Body of pancreas (tissue), 4 donors: Measurements from ENCODE around the gene ME3. TPM values are rescaled to one million over a fixed set of nuclear protein-coding genes. Genes with fewer than 3 reads are reported as not detected.
A peak's percentile ranks its signal among the peaks of the same experiment; 100 is the strongest.

Experiments
- ATAC-seq: fragments of 150-250 bp; one replicate; pipeline ENCODE4 v1.9.1; 2016
- DNase-seq, 4 donors: peaks; one replicate each; pipeline ENCODE4 v3.0.0-alpha.2; 2019
- H3K27ac ChIP-seq, 4 donors: fragments of 200-600 bp; sonication (generic); 1 replicate in 3 of 4; 2 replicates in 1 of 4; pipeline versions ENCODE4 v1.5.1 to v1.6.1; 2016 to 2019; ENCODE audit warnings: mild to moderate bottlenecking in 1 of 4, mixed read lengths in 1 of 4, moderate library complexity in 1 of 4
- H3K27me3 ChIP-seq, 2 donors: fragments of 200-600 bp; sonication (generic); one replicate each; pipeline ENCODE4 v1.6.0; 2016; ENCODE audit warnings: mild to moderate bottlenecking in 1 of 2
- H3K36me3 ChIP-seq, 2 donors: fragments of 200-600 bp; sonication (generic); replicated peaks in 1 of 2; 2 replicates each; pipeline ENCODE4 v1.5.1; 2016; ENCODE audit warnings: low read depth in 2 of 2; ENCODE audit not compliant: insufficient read depth in 1 of 2
- H3K4me1 ChIP-seq: fragments of 200-600 bp; sonication (generic); one replicate; pipeline ENCODE4 v1.6.0; 2016
- H3K4me3 ChIP-seq, 2 donors: fragments of 200-600 bp; sonication (generic); 1 replicate in 1 of 2; 2 replicates in 1 of 2; pipeline ENCODE4 v1.5.1; 2016 to 2019
- H3K9me3 ChIP-seq, 3 donors: fragments of 200-600 bp; sonication (generic); 1 replicate in 2 of 3; 2 replicates in 1 of 3; pipeline ENCODE4 v1.5.1; 2016
- POLR2A ChIP-seq, 3 donors: fragments of 450-650 bp; IDR thresholded peaks; one replicate each; pipeline ENCODE4 v1.6.1; 2016; ENCODE audit warnings: antibody characterized with exemption in 3 of 3, mild to moderate bottlenecking in 2 of 3
- WGBS, 2 donors: methylation state at CpG; one replicate each; pipeline ENCODE4 v1.1.5; 2017; 5-methylcytosine and 5-hydroxymethylcytosine counted together
- intact Hi-C: fragments of 100-400 bp; cut with DNase I; formaldehyde crosslinking; loops from one replicate; pipeline ENCODE4 v1.15.1; 2023
- total RNA-seq, 2 donors: library from RNA; depleted of rRNA; stranded (reverse); fragments of >200 nt; gene quantifications; one replicate each; pipeline ENCODE4 v1.1.0, GENCODE V29; 2016
- TF ChIP-seq, protein P1 (sequence below), 7 experiments: fragments of 450-650 bp in 4 of 7; fragments of 200-600 bp in 3 of 7; sonication (generic) in 3 of 7; IDR thresholded peaks; one replicate each; pipeline ENCODE4 v1.5.1; 2016 to 2019; ENCODE audit warnings: antibody characterized with exemption in 7 of 7

Gene ME3
- total RNA-seq, 2 donors from 2014 or later: 20.8 to 54.7 TPM

DNA sequence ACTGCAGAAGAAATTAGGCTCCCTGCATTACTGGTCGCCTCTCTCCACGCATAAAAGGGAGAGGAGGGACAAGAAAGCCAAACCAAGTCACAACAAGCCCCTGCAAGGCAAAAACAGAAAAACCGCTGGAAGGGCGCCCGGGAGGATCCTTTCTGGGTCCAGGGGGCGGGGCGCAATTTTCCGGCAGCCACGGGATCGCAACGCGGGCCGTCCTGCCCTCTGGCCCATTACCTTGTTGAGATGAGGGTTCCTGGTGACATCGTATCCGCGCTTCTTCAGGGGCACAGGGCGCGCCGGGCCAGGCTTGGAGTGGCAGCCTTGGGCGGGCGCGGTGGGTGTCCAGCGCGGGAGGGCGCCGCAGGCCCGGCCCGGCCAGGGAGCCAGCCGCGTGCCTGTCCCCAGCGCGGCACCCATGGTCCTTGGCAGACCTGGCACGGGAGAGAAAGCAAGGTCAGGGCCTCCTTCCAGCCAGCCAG is 847 bp downstream of the ME3 start:
- TF ChIP-seq POLR2A (IDR thresholded peaks at IDR 0.05): no peak
- TF ChIP-seq, protein P1, sequence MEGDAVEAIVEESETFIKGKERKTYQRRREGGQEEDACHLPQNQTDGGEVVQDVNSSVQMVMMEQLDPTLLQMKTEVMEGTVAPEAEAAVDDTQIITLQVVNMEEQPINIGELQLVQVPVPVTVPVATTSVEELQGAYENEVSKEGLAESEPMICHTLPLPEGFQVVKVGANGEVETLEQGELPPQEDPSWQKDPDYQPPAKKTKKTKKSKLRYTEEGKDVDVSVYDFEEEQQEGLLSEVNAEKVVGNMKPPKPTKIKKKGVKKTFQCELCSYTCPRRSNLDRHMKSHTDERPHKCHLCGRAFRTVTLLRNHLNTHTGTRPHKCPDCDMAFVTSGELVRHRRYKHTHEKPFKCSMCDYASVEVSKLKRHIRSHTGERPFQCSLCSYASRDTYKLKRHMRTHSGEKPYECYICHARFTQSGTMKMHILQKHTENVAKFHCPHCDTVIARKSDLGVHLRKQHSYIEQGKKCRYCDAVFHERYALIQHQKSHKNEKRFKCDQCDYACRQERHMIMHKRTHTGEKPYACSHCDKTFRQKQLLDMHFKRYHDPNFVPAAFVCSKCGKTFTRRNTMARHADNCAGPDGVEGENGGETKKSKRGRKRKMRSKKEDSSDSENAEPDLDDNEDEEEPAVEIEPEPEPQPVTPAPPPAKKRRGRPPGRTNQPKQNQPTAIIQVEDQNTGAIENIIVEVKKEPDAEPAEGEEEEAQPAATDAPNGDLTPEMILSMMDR (IDR thresholded peaks at IDR 0.05): peak in 1 of 7 experiments; percentile 5
- peak; percentile 70 for ATAC-seq
- Histone ChIP-seq H3K36me3 (no peaks in the 10 kb centered on the region), H3K4me3 (peak overlapping the region; percentile 21 to 77), H3K27ac (peak overlapping the region; percentile 79 to 95 (median 84)), H3K9me3 (no peaks in the 10 kb centered on the region), H3K4me1 (peaks cover 47% of the 10 kb centered on the region), H3K27me3 (no peaks in the 10 kb centered on the region)
- intact Hi-C loops: no loop called here
- DNase-seq: peak; percentile 58 to 73 (median 64)
- WGBS, 2 donors: 0% methylated on average over 14 to 33 of the region's 33 CpGs

DNA sequence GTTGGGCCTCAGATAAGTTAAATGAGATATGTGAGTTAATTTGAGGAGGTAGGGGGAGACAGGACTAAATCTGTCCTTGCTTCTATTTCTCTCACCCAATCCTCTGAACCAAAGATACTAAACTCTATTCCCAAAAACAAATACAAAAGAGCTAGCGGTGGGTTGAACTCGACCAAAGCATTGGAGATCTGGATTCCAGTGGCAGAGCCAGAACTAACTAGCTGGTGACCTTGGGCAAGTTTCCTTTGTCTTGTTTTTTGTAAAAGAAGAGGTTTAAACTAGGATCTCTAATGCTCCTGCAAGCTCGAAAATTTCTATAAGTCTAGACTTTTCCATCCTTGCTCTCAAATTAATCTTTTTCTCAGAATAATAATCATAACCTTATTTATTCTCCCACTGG is 1.5 kb downstream of the ME3 start:
- Histone ChIP-seq H3K4me3 (no peak overlapping the region), H3K4me1 (peaks cover 47% of the 10 kb centered on the region), H3K9me3 (no peaks in the 10 kb centered on the region), H3K27ac (peak overlapping the region in 3 of 4 donors; percentile 81 to 95 (median 87)), H3K27me3 (no peaks in the 10 kb centered on the region), H3K36me3 (no peaks in the 10 kb centered on the region)
- no peak for TF ChIP-seq POLR2A (IDR thresholded peaks at IDR 0.05)
- TF ChIP-seq, protein P1 (IDR thresholded peaks at IDR 0.05): no peak
- ATAC-seq (no peak), DNase-seq (peak in 1 of 4 donors; percentile 12)
- 9 to 18% methylated on average over 3 of the region's 3 CpGs for WGBS, 2 donors
- intact Hi-C loops: no loop called here

DNA sequence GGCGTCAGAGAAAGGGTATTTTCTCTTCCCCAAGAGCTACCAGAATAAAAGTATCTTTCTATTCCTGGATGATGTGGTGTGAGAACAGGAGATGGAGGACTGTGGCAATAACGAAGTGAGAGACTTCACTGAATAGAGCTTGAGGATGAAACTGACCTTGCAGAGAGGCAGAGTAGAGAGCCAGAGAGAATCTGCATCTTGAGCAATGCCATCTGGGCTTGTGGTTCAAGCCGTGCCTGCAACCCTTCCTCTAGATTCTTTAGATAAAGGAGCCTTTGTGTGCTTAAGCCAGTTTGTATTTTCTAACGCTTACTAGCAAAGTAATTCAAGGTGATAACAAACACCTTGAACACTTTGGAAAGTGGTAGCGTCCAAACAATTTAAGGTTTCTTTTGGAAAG is 2.2 kb downstream of the ME3 start:
- H3K4me3 ChIP-seq: no peak overlapping the region

GRCh38 chr11:86669424-86669823 is 3.0 kb downstream of the ME3 start:
- H3K4me1 ChIP-seq: peaks cover 46% of the 10 kb centered on the region

More for the DNA sequence above, 2.2 kb downstream of the ME3 start:
- no peaks in the 10 kb centered on the region for H3K36me3 ChIP-seq
- H3K27ac ChIP-seq: no peak overlapping the region
- intact Hi-C loops: no loop called here
- ATAC-seq: no peak
- no peak for DNase-seq
- H3K27me3 ChIP-seq: no peaks in the 10 kb centered on the region
- TF ChIP-seq, protein P1 (IDR thresholded peaks at IDR 0.05): no peak
- no peak for TF ChIP-seq POLR2A (IDR thresholded peaks at IDR 0.05)
- WGBS, 2 donors: 30 to 40% methylated on average over 5 of the region's 5 CpGs
- H3K4me1 ChIP-seq: peaks cover 47% of the 10 kb centered on the region
- no peaks in the 10 kb centered on the region for H3K9me3 ChIP-seq

DNA sequence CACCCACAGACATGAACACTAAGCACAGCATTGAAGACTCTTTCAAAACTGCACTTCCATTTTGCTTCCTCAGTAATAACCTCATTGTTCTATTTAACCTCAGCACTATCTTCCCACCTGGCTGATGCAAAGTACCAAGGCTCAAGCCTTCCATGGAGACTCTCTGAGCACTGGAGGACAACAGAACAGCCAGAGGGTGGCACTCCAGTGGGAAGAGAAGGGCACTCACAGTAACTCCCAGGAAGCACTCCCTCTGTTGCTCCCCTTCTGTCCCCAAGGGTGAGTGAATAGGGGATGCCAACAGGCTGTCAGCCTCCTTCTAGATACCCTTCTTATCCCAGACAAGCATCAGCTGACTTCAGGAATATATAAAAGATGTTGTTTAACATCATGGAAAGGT is 3.5 kb downstream of the ME3 start:
- ATAC-seq: no peak
- TF ChIP-seq POLR2A (IDR thresholded peaks at IDR 0.05): no peak
- TF ChIP-seq, protein P1 (IDR thresholded peaks at IDR 0.05): no peak
- no peak overlapping the region for H3K27ac ChIP-seq
- intact Hi-C loops: no loop called here
- H3K9me3 ChIP-seq: no peaks in the 10 kb centered on the region
- H3K27me3 ChIP-seq: no peaks in the 10 kb centered on the region
- no peak overlapping the region for H3K4me3 ChIP-seq
- peaks cover 41% of the 10 kb centered on the region for H3K4me1 ChIP-seq
- no peak for DNase-seq
- H3K36me3 ChIP-seq: no peaks in the 10 kb centered on the region

More at GRCh38 chr11:86669424-86669823, 3.0 kb downstream of the ME3 start:
- no peak for ATAC-seq
- H3K27ac ChIP-seq: no peak overlapping the region
- H3K4me3 ChIP-seq: no peak overlapping the region
- H3K27me3 ChIP-seq: no peaks in the 10 kb centered on the region
- TF ChIP-seq, protein P1 (IDR thresholded peaks at IDR 0.05): no peak
- TF ChIP-seq POLR2A (IDR thresholded peaks at IDR 0.05): no peak
- no peaks in the 10 kb centered on the region for H3K36me3 ChIP-seq
- 44 to 59% methylated on average over 7 of the region's 7 CpGs for WGBS, 2 donors
- no peak for DNase-seq
- intact Hi-C loops: no loop called here
- H3K9me3 ChIP-seq: no peaks in the 10 kb centered on the region
